GM19397 (cell line): ENCODE results near the gene SEMA6A.

Experiments used
- ATAC-seq: cut with Tn5 transposase; IDR thresholded peaks from one replicate; pipeline ENCODE4 v1.9.1; 2021; ENCODE audit warnings: mild to moderate bottlenecking, moderate library complexity; ENCODE audit not compliant: unreplicated experiment

The SEMA6A gene

GRCh38 chr5:116442095-116442534 is 132.5 kb downstream of the SEMA6A start:
- no peak for ATAC-seq

- ATAC-seq, result no peak
These were observed 133.4 kb downstream of the SEMA6A start for GRCh38 chr5:116441223-116441622.

GRCh38 chr5:116440457-116441001 is 134.1 kb downstream of the SEMA6A start:
- ATAC-seq, result no peak

- ATAC-seq, result no peak
These were observed 134.7 kb downstream of the SEMA6A start for GRCh38 chr5:116439905-116440304.

GRCh38 chr5:116438979-116439554 is 135.6 kb downstream of the SEMA6A start:
- ATAC-seq, result no peak

- ATAC-seq, result no peak
These were observed 136.6 kb downstream of the SEMA6A start for GRCh38 chr5:116437922-116438578.

- ATAC-seq, result no peak
These were observed 137.3 kb downstream of the SEMA6A start for GRCh38 chr5:116437351-116437705.

GRCh38 chr5:116436674-116437350 is 137.8 kb downstream of the SEMA6A start:
- no peak for ATAC-seq

- no peak for ATAC-seq
These were observed 145.7 kb downstream of the SEMA6A start for GRCh38 chr5:116428966-116429365.

GRCh38 chr5:116428413-116428812 is 146.2 kb downstream of the SEMA6A start:
- no peak for ATAC-seq

- ATAC-seq, result no peak
These were observed 149.7 kb downstream of the SEMA6A start for GRCh38 chr5:116424951-116425350.

GRCh38 chr5:116424258-116424615 is 150.4 kb downstream of the SEMA6A start:
- ATAC-seq, result no peak

GRCh38 chr5:116423587-116424257 is 150.9 kb downstream of the SEMA6A start:
- no peak for ATAC-seq

GRCh38 chr5:116423141-116423540 is 151.5 kb downstream of the SEMA6A start:
- ATAC-seq, result no peak

- ATAC-seq, result no peak
These were observed 153.5 kb downstream of the SEMA6A start for GRCh38 chr5:116421080-116421629.

GRCh38 chr5:116420540-116420939 is 154.1 kb downstream of the SEMA6A start:
- no peak for ATAC-seq

- ATAC-seq, result no peak
These were observed 155.4 kb downstream of the SEMA6A start for GRCh38 chr5:116419258-116419657.

GRCh38 chr5:116418774-116419173 is 155.8 kb downstream of the SEMA6A start:
- ATAC-seq, result no peak

- no peak for ATAC-seq
These were observed 156.6 kb downstream of the SEMA6A start for GRCh38 chr5:116418016-116418415.

- no peak for ATAC-seq
These were observed 158.6 kb downstream of the SEMA6A start for GRCh38 chr5:116415989-116416388.

- ATAC-seq, result no peak
These were observed 159.4 kb downstream of the SEMA6A start for GRCh38 chr5:116415182-116415581.
